Activated T-helper 17 cell treated with anti-CD3 and anti-CD28 coated beads, Interleukin-2, amount 50 U/mL, for 72 hours (primary cell): Measurements from ENCODE around the gene MIER1. TPM values are rescaled to one million over a fixed set of nuclear protein-coding genes. Genes with fewer than 3 reads are reported as not detected.
"Not testable (repeated sequence)": the region's sequence is repeated elsewhere in the genome, so short reads cannot be mapped to it uniquely, and the experiment has no call there.

Experiments used
- ATAC-seq: fragments of 150-1000 bp; cut with Tn5 transposase; replicated peaks from 2 replicates; pipeline ENCODE4 v1.10.0; 2021; ENCODE audit warnings: mild to moderate bottlenecking, moderate library complexity
- H3K27ac Mint-ChIP-seq: one replicate; pipeline ENCODE4 v1.8.0; 2022; ENCODE audit warnings: mixed read lengths
- H3K27me3 Mint-ChIP-seq: one replicate; pipeline ENCODE4 v1.8.0; 2022; ENCODE audit warnings: mixed read lengths
- H3K36me3 Mint-ChIP-seq: one replicate; pipeline ENCODE4 v1.8.0; 2022; ENCODE audit warnings: low read depth, mild to moderate bottlenecking, mixed read lengths
- H3K4me1 Mint-ChIP-seq: one replicate; pipeline ENCODE4 v1.8.0; 2022; ENCODE audit warnings: mixed read lengths
- H3K4me3 Mint-ChIP-seq: one replicate; pipeline ENCODE4 v1.8.0; 2022; ENCODE audit warnings: mild to moderate bottlenecking, mixed read lengths
- H3K9me3 Mint-ChIP-seq: one replicate; pipeline ENCODE4 v1.8.0; 2022; ENCODE audit warnings: mixed read lengths
- total RNA-seq, 2 donors: library from RNA; stranded (reverse); gene quantifications; one replicate each; pipeline ENCODE4 v1.2.3, GENCODE V29; 2022

MIER1 gene
- total RNA-seq, 2 donors from 2014 or later, result 44.7 to 60.0 TPM

- Mint-ChIP-seq H3K27ac (no peak overlapping the region), H3K4me3 (no peak overlapping the region), H3K36me3 (peaks cover 100% of the 10 kb centered on the region), H3K27me3 (no peaks in the 10 kb centered on the region), H3K9me3 (no peaks in the 10 kb centered on the region), H3K4me1 (peaks cover 31% of the 10 kb centered on the region)
- ATAC-seq, result no peak
These were observed 26.7 kb downstream of the MIER1 start for GRCh38 chr1:66951513-66951912.

GRCh38 chr1:66954208-66954607, 29.4 kb downstream of the MIER1 start:
- Mint-ChIP-seq H3K27ac (peak overlapping the region; percentile 45), H3K9me3 (no peaks in the 10 kb centered on the region), H3K27me3 (no peaks in the 10 kb centered on the region), H3K4me1 (peaks cover 25% of the 10 kb centered on the region), H3K4me3 (peak overlapping the region; percentile 11), H3K36me3 (peaks cover 100% of the 10 kb centered on the region)
- peak; percentile 66 for ATAC-seq

GRCh38 chr1:66957938-66958337, 33.1 kb downstream of the MIER1 start:
- no peaks in the 10 kb centered on the region for H3K27me3 Mint-ChIP-seq
- H3K4me1 Mint-ChIP-seq, result peaks cover 22% of the 10 kb centered on the region
- H3K36me3 Mint-ChIP-seq, result peaks cover 100% of the 10 kb centered on the region
- H3K9me3 Mint-ChIP-seq, result no peaks in the 10 kb centered on the region
- no peak for ATAC-seq
- no peak overlapping the region for H3K27ac Mint-ChIP-seq
- H3K4me3 Mint-ChIP-seq, result no peak overlapping the region

GRCh38 chr1:66966188-66966873, 41.5 kb downstream of the MIER1 start:
- H3K9me3 Mint-ChIP-seq, H3K27me3 Mint-ChIP-seq, H3K4me3 Mint-ChIP-seq, H3K27ac Mint-ChIP-seq, ATAC-seq: not testable (repeated sequence)
- peaks cover 100% of the 10 kb centered on the region for H3K36me3 Mint-ChIP-seq
- H3K4me1 Mint-ChIP-seq, result peaks cover 18% of the 10 kb centered on the region

GRCh38 chr1:66968574-66968973, 43.8 kb downstream of the MIER1 start:
- Mint-ChIP-seq H3K4me1 (peaks cover 18% of the 10 kb centered on the region), H3K27ac (peak overlapping the region; percentile 52), H3K36me3 (peaks cover 97% of the 10 kb centered on the region), H3K27me3 (no peaks in the 10 kb centered on the region), H3K4me3 (no peak overlapping the region), H3K9me3 (peaks cover 3% of the 10 kb centered on the region)
- ATAC-seq, result no peak

GRCh38 chr1:66978201-66978600, 53.4 kb downstream of the MIER1 start:
- H3K27ac Mint-ChIP-seq, result peak overlapping the region; percentile 4
- no peaks in the 10 kb centered on the region for H3K27me3 Mint-ChIP-seq
- ATAC-seq, result no peak
- H3K4me1 Mint-ChIP-seq, result no peaks in the 10 kb centered on the region
- peaks cover 95% of the 10 kb centered on the region for H3K36me3 Mint-ChIP-seq
- no peaks in the 10 kb centered on the region for H3K9me3 Mint-ChIP-seq
- H3K4me3 Mint-ChIP-seq, result no peak overlapping the region

- H3K27ac Mint-ChIP-seq, ATAC-seq, H3K27me3 Mint-ChIP-seq, H3K4me1 Mint-ChIP-seq, H3K9me3 Mint-ChIP-seq, H3K4me3 Mint-ChIP-seq: not testable (repeated sequence)
- H3K36me3 Mint-ChIP-seq, result peaks cover 99% of the 10 kb centered on the region
These were observed 54.8 kb downstream of the MIER1 start for GRCh38 chr1:66979621-66980020.

GRCh38 chr1:66980745-66981367, 56.1 kb downstream of the MIER1 start:
- peak overlapping the region; percentile 52 for H3K4me3 Mint-ChIP-seq
- peak; percentile 75 for ATAC-seq
- no peaks in the 10 kb centered on the region for H3K27me3 Mint-ChIP-seq
- H3K27ac Mint-ChIP-seq, result peak overlapping the region; percentile 58
- H3K36me3 Mint-ChIP-seq, result peaks cover 99% of the 10 kb centered on the region
- H3K4me1 Mint-ChIP-seq, result peaks cover 6% of the 10 kb centered on the region
- no peaks in the 10 kb centered on the region for H3K9me3 Mint-ChIP-seq

- peaks cover 6% of the 10 kb centered on the region for H3K4me1 Mint-ChIP-seq
- H3K27me3 Mint-ChIP-seq, result no peaks in the 10 kb centered on the region
- H3K9me3 Mint-ChIP-seq, result no peaks in the 10 kb centered on the region
- peak overlapping the region; percentile 58 for H3K27ac Mint-ChIP-seq
- H3K36me3 Mint-ChIP-seq, result peaks cover 99% of the 10 kb centered on the region
- no peak for ATAC-seq
- peak overlapping the region; percentile 52 for H3K4me3 Mint-ChIP-seq
These were observed 56.9 kb downstream of the MIER1 start for GRCh38 chr1:66981679-66982078.

GRCh38 chr1:66982561-66983260, 57.9 kb downstream of the MIER1 start:
- Mint-ChIP-seq H3K4me3 (no peak overlapping the region), H3K27ac (peak overlapping the region; percentile 58), H3K9me3 (no peaks in the 10 kb centered on the region), H3K27me3 (no peaks in the 10 kb centered on the region), H3K36me3 (peaks cover 99% of the 10 kb centered on the region), H3K4me1 (peaks cover 6% of the 10 kb centered on the region)
- no peak for ATAC-seq

GRCh38 chr1:66984491-66984890, 59.7 kb downstream of the MIER1 start:
- ATAC-seq, result peak; percentile 43
- H3K27me3 Mint-ChIP-seq, result no peaks in the 10 kb centered on the region
- no peaks in the 10 kb centered on the region for H3K9me3 Mint-ChIP-seq
- H3K27ac Mint-ChIP-seq, result peak overlapping the region; percentile 70
- H3K4me3 Mint-ChIP-seq, result peak overlapping the region; percentile 38
- H3K4me1 Mint-ChIP-seq, result peaks cover 6% of the 10 kb centered on the region
- H3K36me3 Mint-ChIP-seq, result peaks cover 98% of the 10 kb centered on the region

GRCh38 chr1:66985835-66986234, 61.0 kb downstream of the MIER1 start:
- Mint-ChIP-seq H3K27me3 (no peaks in the 10 kb centered on the region), H3K9me3 (no peaks in the 10 kb centered on the region)

GRCh38 chr1:66993076-66993475, 68.3 kb downstream of the MIER1 start:
- Mint-ChIP-seq H3K4me1 (peaks cover 6% of the 10 kb centered on the region), H3K36me3 (peaks cover 21% of the 10 kb centered on the region), H3K4me3 (no peak overlapping the region), H3K27ac (no peak overlapping the region), H3K9me3 (no peaks in the 10 kb centered on the region), H3K27me3 (no peaks in the 10 kb centered on the region)
- ATAC-seq, result no peak

More at GRCh38 chr1:66985835-66986234, 61.0 kb downstream of the MIER1 start:
- Mint-ChIP-seq H3K36me3 (peaks cover 93% of the 10 kb centered on the region), H3K4me3 (no peak overlapping the region), H3K4me1 (peaks cover 6% of the 10 kb centered on the region), H3K27ac (no peak overlapping the region)
- ATAC-seq, result no peak

- Mint-ChIP-seq H3K4me3 (no peak overlapping the region), H3K36me3 (peaks cover 12% of the 10 kb centered on the region), H3K27ac (peak overlapping the region; percentile 26), H3K4me1 (peaks cover 11% of the 10 kb centered on the region), H3K9me3 (no peaks in the 10 kb centered on the region), H3K27me3 (no peaks in the 10 kb centered on the region)
- peak; percentile 64 for ATAC-seq
These were observed 71.4 kb downstream of the MIER1 start for GRCh38 chr1:66996018-66996682.
